Measurements from ENCODE around the gene TCF12.
A peak's percentile ranks its signal among the peaks of the same experiment; 100 is the strongest.

The TCF12 gene

GRCh38 chr15:56918046-56918938 is at the start of gene TCF12:
Gene TCF12 (plus strand): TSS chr15:56918644. CDS start chr15:56919914, 1,270 bp downstream.
- peak; percentile 66 for DNase-seq (ENCODE audit: low spot score)

GRCh38 chr15:56869573-56869972 is 48.9 kb upstream of the TCF12 start:
- DNase-seq (ENCODE audit: low spot score) = no peak

DNA sequence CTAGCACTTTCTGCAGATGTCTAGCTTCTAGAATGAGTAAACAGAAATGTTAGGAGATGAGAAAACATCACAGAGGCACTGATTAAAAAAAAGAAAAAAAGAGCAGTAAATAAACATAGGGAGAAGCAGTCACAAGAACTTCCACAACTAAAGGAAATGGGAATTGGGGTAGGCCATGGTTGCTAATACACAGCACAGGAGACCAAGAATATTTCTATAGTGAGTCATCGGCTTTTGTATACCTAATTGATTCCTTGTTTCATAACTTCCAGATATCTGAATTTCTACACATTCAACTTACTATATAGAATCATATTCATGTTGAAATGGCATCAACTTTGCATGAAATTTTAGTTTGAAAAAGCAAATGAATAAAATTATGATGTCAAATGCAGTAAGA is 47.3 kb upstream of the TCF12 start:
- peak; percentile 6 for DNase-seq (ENCODE audit: low spot score)

DNA sequence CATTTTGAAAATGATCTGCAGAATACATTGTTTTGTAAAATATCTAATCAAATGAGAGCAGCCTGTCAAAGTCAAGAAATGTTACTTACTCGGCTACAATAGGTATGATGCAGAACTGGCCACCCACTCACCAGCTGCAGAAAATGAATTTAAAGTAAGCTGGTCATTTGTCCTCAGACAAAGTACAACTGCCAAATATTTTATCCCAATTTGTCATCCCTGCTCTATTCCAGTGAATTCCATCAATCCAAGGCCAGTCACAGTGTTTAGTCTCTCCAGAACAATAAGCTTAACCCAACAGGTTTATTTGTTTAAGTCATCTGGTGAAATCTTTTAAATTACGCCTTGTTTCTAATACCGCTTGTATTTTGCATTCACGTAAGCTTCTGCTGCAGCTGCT is 46.6 kb upstream of the TCF12 start:
- DNase-seq (ENCODE audit: low spot score) = no peak

DNA sequence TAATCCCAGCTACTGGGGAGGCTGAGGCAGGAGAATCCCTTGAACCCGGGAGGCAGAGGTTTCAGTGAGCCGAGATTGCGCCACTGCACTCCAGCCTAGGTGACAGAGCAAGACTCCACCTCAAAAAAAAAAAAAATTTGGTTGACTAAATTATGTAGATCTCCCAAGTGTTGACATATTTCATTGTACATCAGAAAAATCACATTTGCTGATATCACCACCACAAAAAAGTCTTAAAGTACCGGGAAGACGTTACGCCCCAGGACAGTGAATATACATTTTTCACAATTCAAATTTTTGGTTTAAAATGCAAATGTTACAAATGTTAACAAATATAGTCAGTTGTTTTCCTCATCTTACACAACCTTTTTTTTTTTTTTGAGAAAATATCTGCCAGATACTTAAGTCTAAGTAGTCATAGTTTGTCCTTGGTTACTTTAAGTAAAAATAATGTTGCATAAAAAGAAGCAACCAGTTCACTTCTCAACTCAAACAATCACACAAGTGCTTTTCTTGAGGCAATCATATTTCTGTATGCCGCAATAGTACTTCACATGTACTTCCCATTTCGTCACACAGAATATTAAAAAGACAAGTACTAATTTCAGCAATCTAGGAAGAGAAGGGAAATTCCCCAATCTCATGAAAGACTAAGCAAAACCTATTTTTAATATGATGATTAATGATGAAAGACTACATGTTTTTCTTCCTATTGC is 41.0 kb upstream of the TCF12 start:
- no peak for DNase-seq (ENCODE audit: low spot score)

- no peak for DNase-seq (ENCODE audit: low spot score)
Observed at GRCh38 chr15:56879502-56879901, 38.9 kb upstream of the TCF12 start.

DNA sequence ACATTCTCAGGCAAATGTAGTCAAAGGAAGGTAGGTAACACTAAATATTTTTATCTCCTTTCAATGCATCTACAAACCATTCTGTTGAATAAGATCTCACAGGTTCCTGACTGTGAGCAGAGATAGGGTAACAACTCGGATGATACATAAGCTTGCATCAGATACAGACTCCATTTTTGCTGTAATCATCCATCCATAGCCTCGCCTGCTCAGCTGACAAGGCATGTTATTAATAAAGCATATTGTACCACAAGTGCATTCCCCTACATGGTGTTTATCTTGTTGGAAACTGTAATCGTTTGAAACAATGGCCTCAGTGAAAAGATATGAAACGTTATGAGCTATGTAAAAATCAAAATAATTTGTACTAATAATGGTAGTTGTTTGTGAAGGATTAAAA is 35.4 kb upstream of the TCF12 start:
- no peak for DNase-seq (ENCODE audit: low spot score)

GRCh38 chr15:56886363-56886931 is 32.0 kb upstream of the TCF12 start:
- DNase-seq (ENCODE audit: low spot score) = no peak

DNA sequence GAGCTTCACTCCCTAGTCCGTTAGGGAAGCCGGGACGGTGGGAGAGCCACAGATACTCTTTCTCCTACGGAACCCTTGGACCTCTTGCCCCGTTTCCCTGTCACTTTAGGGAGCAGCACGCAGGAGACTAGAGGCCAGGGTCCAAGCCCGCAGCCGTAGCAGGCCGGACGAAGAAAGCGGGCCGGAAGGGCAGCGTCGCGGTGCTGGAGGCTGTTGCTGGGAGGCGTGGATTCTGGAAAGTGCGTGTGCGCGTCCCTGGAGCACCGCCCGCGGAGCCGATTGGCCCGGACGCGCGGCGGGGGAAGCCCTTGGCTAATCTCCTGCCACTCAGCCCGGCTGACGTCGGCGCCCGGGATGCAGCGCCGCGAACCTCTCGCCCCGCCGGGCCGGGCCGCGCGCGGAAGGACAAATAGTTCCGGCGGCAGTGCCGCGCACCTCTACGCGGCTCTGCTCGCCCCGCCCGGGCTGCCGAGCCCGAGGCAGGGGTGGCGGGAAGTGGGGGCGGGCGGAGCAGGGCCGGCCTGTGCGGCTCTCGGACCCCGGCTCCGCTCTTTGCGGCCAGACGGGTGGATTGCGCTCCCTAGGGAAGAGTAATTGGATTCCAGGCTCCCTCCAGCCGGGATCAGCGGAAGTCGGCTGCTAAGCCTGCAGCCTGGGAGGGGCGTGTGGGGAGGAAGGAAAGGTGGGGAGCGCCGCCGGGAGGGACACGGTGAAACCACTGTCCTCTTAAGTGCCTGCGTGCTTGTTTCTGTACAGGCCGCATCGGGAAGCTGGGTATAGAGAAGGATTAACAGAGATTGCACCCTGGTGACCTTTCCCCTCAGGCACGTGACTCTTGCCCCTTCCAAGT is 31.3 kb upstream of the TCF12 start:
- peak; percentile 35 for DNase-seq (ENCODE audit: low spot score)

GRCh38 chr15:56887782-56888438 is 30.5 kb upstream of the TCF12 start:
- DNase-seq (ENCODE audit: low spot score) = no peak

DNA sequence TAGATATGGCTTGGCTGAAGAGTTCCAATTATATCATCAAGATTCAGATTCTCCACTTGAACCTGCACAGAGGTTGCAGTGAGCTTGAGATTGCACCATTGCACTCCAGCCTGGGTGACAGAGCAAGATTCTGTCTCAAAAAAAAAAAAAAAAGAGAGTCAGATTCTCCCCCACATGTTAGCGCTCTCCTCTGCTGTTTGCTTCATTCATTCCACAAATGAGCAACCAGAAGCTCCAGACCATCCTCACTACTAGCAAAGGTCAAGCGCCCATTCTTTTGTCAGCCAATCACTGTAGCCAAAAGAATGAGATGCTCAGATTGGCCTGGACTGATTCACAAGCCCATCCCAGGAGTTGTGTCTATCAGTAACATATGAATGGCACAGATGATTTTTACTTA is 28.4 kb upstream of the TCF12 start:
- DNase-seq (ENCODE audit: low spot score) = no peak

- no peak for DNase-seq (ENCODE audit: low spot score)
Observed at GRCh38 chr15:56891852-56892440, 26.5 kb upstream of the TCF12 start.

- no peak for DNase-seq (ENCODE audit: low spot score)
Observed at GRCh38 chr15:56892659-56893363, 25.6 kb upstream of the TCF12 start.

DNA sequence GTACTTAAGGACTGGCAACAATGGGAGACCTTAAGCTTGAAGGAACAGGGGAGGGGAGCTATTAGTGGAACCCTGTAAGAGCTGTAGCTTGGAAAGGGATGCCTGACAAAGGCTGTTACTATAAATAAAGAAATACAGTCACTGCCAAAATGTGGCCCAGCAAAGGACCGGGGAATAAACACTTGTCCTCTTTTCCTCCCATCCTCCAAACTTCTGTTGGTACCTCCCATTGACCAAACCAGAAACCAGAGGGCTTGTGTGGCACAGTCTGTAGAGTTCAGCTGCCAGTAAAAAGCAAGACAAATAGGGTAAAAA is 25.1 kb upstream of the TCF12 start:
- DNase-seq (ENCODE audit: low spot score) = no peak

GRCh38 chr15:56894601-56895000 is 23.8 kb upstream of the TCF12 start:
- DNase-seq (ENCODE audit: low spot score) = no peak

- DNase-seq (ENCODE audit: low spot score) = no peak
Observed at GRCh38 chr15:56901931-56902330, 16.5 kb upstream of the TCF12 start.

DNA sequence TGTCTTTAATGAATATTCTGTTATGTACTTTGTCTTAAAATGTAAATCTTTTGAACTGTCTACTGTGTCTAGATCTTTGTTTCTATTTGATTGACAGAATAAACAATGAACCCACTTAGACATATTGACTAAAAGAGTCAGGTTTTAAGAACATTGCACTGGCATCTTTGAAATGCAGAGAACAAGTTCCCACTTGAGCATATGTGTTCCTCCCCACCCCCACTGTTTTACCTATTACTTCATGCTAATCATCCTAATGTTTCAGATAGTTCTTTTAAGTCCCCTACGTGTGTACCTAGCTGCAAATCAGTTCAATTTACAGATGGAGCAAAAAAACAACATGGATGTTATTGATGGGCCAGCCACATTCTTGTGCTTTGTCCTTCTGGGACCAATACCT is 11.7 kb upstream of the TCF12 start:
- DNase-seq (ENCODE audit: low spot score) = no peak

DNA sequence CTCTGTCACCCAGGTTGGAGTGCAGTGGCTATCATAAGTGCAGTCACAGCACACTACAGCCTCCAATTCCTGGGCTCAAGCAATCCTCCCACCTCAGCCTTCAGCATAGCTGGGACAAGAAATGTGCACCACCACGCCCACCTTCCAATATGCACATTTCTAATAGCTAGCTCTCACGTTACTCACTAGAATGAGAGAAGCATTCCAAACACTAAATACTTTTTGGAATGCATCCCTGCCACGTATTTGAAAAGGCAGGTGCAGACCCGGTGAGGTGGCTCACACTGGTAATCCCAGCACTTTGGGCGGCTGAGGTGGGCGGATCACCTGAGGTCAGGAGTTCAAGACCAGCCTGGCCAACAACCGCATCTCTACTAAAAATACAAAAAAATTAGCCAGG is 7.6 kb upstream of the TCF12 start:
- no peak for DNase-seq (ENCODE audit: low spot score)

- no peak for DNase-seq (ENCODE audit: low spot score)
Observed at GRCh38 chr15:56913241-56913640, 5.2 kb upstream of the TCF12 start.

GRCh38 chr15:56913670-56914069 is 4.8 kb upstream of the TCF12 start:
- DNase-seq (ENCODE audit: low spot score) = no peak

GRCh38 chr15:56915888-56916287 is 2.6 kb upstream of the TCF12 start:
- no peak for DNase-seq (ENCODE audit: low spot score)

All from COLO829 (cell line).